ENCODE measurements around the gene LAMB4.

Gene LAMB4

DNA sequence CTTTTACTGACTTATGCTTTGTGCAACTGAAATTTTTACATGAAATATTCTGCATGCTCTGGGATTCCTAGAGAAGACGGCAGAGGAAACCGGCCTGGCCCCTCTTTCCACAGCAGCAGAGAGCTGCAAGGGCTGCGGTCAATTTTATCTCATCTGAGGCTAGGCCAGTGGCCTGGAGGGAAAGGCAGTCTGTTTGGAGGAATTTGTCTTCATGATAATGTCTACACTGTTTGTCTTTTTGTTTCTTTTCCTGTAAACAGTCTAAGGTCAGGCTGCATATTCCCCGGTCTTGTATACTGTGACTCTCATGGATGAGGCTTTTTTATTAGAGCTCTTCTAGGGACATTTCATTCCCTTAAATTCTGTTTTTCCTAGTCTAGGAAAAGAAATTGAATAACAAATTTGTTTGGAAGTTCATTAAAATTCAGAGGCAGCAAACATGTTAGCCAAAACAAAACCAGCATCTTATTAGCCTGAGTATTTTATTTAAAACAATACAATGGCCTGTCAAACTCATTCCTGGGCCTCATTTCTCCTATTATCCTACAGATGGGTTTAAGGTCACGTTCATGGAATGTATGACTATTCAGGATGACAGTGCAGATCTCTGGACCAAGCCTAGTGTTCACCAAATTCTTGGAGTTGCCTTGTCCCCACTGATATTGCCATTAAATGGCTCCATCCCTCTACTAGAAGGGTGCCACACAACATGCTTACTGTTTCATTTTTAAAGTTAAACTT is 26.4 kb downstream of the LAMB4 start:
- DNase-seq: no peak

DNA sequence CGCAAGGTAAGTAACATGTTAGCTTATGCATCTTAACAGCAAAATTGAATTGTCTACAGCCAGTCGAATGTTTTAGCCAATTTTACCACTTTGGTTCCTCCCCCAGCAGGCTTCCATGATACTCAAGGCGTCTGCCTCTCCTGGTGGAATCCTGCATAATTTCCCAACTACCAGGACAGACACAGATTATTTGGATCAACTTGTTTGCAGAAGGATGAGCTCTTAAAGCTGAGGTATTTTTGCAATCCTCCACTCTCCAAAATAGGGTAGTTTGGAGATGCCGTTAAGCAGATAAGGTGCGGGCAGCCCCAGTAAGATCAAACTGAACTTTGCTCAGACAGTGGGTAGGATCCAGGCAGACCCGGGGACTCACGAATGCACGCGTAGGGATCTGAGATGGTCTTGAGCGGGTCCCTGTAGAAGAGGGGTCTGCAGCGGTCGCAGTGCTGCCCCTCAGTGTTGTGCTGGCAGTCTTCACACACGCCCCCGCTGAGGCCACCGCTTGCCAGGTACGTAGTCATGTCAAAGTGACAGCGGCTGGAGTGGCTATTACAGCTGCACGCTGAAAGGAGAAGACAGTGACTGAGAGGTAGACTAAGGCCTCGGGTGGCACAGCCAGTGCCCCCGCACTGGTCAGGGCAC is 27.4 kb downstream of the LAMB4 start:
- DNase-seq: no peak

DNA sequence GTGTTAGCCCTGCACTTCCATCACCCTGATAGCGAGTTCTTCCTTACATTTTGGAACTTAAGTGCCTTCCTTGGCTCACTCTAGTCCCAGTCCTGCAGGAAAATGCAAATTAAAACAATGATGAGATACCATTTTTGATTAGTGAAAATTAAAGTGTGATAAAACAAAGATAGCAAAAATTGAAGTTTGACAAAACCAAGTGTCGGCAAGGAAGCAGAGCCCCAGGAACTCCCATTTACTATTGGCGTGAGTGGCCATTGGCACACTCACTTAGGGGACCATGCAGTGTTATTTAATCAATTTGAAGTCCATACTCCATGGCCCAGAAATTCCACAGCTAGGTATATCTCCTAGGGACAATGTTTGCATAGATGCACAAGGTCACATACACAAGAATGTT is 28.4 kb downstream of the LAMB4 start:
- DNase-seq: no peak

DNA sequence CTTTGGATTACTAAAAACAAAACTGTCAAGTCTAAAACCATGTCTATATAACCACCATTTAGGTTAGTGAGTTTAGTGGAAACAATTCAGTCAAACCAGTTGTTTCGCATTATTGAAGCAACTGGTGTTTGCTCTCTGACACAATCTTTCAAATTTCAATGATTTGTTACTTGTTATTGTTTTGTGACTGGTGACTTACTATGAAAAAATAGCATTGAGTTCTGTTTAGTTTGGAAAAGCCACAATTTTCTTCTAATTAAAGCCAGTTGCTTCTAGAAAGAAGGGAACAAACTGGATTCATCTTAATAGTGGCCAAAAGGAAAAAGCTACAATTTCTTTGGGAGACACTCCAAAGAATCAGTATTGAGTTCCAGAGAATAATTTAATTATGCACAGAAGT is 30.4 kb downstream of the LAMB4 start:
- no peak for DNase-seq

DNA sequence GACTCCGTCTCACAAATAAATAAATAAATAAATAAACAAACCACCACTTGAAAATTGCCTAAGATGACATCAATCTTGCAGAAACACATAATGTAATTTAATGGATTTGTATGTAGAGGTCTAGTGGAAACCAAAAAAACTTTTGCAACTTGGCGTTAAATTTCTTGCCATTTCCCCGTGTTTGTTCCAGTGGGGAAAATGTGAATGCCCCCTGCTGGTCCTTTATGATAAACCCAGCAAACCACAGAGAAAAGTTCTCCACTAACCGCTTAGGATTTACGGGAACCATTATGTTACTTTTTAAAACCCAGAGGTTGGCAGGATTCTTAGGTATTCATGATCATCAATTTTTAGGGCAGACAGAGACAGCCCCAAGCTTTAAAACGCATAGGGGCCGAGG is 32.5 kb downstream of the LAMB4 start:
- DNase-seq: no peak

DNA sequence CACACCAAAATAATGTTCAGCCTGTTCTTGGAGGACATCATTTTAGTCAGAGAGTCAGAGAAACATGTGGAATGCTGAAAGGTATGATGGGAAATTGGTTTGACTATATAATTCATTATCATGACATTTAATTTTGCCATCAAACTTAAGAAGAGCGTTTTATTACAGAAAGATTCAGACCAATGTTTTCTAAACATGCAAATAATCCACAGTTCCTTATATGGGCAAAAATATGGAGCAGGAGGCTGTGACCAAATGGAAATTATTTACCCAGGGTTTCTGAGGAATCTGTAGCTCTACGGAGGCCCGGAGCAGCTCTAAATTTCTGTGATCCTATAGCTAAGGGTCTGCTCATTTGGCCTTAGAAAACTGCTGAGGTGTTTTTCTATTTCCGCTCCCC is 33.2 kb downstream of the LAMB4 start:
- no peak for DNase-seq

DNA sequence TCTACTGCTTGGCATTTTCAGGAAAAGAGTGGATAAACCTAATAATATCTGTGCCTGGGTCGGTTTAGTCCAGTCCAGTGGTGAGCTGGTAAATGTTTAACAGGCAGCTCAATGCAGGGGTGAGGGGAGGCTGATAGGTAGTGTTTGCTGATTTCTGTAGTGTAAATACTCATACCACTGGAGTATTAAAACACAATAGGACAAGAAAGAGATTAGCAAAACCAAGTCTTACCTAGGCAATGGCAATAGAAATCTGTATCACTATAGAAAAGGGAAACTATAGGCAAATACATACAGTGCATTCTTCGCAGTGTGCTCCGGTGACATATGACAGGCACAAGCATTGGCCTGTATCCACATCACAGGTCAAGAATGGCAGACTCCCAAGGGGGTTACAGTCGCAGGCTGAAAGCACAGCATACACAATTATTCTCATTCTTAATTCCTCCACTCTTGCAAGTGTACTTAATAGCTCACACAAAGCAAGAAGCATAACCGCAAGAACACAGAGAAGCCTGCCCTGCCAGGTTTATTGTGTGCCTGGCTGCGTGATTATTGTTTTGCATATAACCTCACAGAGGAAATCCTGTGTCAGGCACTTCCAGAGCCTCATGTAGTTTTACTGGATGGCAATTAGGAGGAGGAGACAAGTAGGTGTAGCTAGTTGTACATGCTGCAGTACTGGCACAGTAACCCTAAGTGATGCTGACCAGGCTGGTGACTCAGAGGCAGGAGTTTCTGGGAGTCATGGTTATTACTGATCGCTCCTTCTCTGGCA is 35.0 kb downstream of the LAMB4 start:
- DNase-seq: no peak

DNA sequence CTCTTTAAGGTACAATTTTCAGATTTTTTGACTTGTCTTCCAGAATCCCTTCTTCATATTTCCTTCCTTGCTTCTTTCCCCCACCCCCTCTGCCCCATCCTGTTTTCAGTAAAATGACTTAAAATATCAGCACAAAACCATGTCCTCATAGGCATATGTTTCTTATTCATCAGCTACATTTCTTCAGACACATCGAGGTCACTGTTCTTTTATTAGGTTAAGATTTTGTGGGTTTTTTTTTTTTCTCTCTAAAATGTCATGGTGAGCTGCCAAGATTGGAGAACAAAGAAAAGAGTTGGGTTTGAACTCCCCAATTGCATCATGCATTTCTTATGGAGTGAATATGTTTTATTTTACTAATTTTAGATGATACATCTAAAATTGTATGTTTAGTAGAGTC is 35.8 kb downstream of the LAMB4 start:
- no peak for DNase-seq

DNA sequence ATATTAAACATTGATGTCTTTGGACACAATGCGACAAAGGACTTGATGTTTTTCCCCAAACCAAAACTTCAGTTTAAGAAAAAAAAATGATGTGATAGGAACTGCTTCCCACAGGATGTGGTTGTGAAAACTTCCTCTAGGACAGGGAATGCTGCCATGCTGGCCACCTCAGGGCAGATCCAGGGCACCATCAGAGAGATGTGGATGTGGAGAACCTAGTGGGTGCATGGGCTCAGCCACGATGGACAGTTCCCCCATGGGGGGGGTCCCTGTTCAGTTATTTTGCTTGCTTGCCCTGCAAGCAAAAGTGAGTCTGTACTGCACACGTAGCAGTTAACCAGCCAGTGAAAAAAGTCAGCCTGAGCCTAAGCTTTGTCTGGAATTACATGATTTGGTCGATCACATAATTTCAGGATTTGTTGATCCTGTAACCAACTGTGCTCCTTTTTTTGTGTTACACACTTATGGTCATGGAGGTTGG is 36.3 kb downstream of the LAMB4 start:
- no peak for DNase-seq

DNA sequence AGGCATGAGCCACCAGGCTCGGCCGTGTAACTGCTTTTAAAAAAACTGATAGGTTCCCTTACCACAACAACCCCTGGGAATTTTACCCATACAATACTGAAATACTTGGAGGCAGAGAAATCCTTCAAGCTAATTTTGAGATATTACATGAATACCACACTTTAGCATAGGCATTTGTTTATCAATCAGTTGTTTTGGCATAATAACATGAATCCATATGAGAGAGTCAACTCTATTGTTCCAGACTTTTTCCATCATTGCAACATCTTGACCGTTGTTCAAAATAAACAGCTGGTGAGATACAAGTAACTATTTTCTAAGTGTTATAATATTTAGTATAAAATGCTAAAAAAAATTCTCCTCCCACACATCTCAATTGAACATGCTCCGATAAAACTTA is 36.8 kb downstream of the LAMB4 start:
- DNase-seq: no peak

DNA sequence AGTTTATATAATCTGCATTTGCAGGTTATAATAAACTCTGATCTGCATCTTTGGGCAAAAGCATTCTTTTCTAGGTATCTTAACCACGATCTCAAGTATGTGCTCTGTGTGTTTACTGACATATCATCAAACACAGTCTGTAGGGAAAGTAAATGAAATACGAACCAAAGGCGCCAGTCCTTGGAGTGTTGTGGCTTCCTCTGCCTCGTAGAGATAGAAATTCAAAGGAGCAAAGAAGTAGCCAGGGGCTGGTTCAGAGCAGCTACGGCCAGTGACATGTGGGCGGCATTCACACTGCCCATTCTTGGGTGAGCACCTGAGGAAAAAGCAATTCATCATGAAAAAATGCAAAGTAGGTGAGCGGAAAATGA is 38.7 kb downstream of the LAMB4 start:
- no peak for DNase-seq

DNA sequence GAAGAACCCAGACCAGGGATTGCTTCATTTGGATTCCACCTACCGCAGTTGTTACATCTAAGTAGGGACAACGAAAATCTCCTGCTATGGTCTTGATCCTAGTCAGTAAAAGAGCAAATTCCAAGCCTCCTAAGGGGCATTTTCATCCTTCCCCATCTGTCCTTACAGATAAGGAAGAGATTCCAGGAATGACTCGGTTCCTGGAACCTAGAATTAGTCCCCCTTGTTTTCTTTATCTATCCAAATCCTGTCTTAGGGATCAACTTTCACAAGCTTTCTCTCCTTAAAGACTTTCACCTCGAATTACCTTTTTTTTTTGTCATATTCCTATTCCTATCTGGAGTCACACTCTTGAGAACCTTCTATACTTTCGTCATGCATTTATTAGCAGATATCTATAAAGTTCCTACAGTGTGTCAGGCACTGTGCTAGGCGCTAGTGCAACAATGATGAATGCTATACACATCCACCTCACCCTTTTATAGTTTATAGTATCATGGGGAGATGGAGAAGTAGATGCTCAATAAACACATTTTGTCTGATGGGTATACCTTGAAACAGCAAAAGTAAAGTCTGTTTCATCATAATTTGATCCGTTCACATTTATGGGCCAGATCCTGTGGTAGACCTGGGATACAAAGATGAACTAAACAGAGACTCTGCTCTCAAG is 39.2 kb downstream of the LAMB4 start:
- no peak for DNase-seq

DNA sequence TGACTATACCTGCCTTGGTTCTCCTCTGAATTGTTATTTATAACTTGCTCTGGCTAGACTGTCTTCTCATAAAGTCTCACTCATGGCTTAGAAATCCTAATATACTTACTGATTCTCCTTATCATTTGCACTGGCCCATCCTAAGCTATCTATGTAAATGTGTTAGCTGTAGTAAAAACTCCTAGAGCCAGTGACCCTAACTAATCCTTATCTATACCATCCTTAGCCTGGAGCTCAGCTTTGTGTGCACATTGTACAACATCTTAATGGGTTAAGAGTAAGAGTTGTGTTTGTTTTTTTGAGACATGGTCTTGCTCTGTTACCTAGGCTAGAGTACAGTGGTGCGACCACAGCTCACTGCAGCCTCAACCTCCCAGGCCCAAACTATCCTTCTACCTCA is 40.8 kb downstream of the LAMB4 start:
- no peak for DNase-seq

DNA sequence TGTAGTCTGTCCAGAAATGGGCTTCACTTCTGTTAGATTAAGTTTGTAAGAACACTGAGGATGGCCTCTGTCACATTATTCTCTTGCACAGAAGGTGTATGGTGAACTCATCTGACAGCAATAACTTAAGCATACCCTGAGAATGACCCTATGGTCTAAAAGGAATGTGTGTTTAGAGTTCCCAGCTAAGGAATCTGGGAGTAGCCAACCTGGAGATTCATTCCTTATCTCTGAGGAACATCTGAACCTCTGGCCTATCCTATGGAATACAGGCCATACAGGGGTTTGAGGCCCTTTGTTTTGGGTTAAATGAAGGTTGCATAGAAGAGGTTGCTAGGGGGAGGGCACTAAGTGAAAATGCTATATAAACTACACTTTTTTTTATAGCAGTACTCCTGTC is 41.4 kb downstream of the LAMB4 start:
- no peak for DNase-seq

DNA sequence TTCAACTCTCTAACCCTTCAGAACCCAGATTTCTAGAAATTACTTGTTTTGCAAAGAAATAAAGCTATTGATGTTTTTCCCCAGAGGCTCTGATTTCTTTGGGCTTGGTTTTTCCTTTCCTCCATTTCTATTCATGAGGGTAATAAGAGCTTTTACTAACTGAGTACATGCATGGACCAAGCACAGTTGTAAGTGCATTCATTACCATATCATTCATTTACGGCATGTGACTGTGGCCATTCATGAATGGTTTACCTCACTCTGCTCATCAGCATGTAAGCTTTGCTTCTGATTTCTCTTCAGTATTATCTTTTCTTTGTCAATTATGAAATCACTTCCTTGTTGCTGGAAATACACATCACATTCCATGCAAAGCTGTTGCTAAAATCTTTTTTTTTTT is 42.4 kb downstream of the LAMB4 start:
- DNase-seq: no peak

DNA sequence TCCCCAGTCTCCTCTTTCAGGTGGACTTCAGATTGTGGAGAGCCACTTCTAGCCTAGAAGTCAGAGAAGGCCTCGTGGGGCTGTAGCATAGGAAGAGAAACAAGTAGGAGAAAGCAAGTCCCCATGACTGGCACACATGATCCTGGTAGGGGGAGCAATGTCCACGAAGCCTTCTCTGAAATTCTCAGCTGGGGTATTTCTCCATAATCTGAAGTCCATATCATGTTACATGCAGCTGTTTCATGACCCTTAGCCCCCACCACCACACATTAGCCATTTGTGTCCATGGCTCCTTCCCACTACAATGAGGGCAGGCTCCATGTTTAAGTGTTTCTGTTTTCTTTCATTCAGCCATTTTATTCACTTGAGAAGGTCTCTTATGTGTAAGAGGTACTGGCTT is 43.2 kb downstream of the LAMB4 start:
- DNase-seq: no peak

DNA sequence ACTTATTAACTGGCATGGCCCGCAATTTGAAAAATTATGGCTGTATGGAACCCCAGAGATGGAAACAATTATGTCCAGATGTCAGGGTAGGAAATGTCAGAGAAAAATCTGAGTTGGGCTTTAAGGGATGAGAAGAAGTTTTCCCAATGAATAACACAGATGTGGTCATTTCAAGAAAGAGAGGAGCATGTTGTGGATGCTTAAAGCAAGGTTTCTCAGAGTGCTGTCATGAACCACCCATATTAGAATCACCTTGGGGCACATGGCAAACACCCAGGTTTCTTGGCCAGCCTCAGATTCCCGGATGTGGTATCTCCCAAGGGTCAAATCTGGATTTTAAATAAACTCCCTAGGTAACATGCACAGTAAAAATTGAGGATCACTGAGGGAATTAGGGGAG is 43.6 kb downstream of the LAMB4 start:
- DNase-seq: no peak

DNA sequence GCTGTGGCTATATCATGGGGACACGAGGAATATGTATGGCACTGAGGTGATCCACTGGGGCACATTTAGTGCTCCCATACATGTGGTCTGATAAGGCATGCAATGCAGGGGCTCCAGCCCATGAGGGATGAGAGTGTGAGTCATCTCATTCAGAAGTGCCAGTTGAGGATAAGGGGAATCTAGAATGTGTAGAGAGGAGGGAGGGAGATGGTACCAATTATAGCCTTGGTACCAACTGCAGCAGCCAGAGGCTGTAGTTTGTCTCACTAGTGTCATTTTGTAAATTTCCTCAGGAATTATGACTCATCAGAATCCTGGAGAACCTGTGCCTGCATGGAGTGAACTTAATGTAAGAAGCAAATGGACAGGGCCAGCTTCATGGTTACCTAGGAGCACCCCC is 46.2 kb downstream of the LAMB4 start:
- no peak for DNase-seq

DNA sequence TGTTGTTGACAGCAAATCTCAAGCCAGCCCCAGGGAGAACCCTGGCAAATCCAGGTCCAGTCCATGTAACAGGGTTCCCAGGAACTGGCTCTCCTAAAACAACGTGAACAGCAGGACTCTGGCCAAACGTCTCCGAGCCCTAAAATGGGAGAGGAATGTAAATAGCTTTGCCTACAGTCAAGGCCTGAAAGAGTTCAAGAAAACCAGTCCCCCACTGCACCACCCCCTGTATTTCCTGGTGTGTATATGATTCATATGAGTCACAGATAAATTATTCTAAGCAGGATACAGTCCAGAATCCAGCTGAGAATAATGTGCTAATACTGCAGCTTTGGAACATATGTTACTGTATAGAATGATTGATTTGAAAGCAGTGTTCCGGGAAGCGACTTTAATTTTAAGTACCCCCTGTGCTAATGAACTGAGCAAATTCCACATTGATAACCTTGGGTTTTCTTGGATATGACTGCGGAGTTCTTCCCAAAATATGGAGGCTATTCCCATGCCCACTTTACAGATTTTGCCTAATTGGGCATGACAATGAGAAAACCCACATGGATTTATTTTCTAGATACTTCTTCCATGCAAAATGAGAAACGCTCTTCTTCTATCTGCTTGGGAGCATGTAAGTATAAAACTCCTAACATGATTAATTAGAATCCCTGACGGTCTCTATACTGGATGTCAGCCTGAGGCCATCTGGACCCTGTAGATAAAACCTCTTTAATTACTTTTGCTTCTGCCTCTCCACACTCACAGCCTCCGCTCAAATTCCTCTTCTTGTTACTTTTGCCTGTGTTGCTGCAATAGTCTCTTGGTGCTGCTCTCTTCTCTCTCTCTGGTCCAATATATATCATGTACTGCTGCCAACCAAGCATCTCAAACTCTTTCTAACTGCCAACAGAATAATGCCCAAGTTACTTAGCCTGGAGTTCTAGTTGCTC is 50.2 kb downstream of the LAMB4 start:
- DNase-seq: no peak

DNA sequence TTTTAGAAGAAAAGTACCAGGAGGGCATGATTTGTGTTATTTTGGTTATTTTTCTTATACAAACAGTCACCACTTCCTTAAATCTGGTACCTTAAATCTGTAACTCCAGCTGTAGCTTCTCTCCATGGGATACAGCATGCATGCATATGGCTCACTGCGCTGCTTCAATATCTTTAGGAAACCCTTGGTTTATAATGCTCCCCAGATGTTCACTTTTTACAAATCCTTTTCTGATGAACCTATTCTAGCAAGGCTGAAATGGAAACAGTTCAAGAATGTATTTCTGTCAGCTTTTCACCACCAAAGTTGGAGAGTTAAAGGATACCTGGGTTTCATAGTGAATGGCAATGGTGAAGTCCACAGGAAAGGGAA is 50.9 kb downstream of the LAMB4 start:
- no peak for DNase-seq

DNA sequence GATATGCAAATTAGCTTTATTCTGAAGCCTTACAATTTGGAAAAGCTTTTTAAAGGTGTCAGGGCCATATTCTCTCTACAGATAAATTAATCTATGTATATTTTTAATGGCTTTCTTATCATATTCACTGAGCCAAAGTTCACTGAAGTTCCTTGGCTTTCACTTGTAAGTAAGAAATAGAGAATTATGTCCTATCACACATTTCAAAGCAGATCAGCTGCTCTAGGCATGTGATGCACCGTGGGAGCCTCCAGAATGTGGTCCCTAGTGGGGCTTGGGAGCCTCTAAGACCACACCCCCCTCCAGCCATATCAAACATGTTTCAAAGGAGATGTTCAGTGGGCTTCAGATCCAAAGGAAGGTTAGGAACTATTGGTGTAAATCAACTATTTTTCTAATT is 51.5 kb downstream of the LAMB4 start:
- no peak for DNase-seq

DNA sequence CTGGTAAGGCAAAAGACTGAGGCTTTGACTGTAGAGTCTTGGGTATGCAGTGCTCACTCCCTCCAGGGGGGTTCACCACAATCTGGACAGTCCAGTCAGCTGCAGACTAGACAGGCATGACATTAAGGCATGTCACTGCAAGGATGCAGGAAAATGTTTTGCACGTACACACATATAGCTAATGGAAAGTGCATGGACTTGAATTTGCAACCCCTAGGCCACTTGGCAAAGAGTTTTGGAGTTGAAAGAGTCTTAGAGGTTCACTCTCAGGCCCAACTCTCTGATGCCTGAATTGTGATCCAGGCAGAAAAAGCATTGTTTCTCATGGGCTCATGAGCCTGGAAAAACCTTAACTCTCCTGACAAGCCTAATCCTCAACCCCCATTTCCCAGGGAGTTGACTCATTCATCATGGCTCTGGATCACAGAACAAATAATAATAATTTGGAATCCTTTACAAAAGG is 51.9 kb downstream of the LAMB4 start:
- no peak for DNase-seq

Data from CD4-positive, alpha-beta T cell treated with Interleukin-15 for 1 hour (primary cell).